Left ventricle myocardium inferior (tissue), 1 donor: Measurements from ENCODE around the gene SPCS1. TPM values are rescaled to one million over a fixed set of nuclear protein-coding genes. Genes with fewer than 3 reads are reported as not detected.
"Not testable (repeated sequence)": the region's sequence is repeated elsewhere in the genome, so short reads cannot be mapped to it uniquely, and the experiment has no call there.

ENCODE experiments used
- DNase-seq: peaks from one replicate; pipeline ENCODE4 v3.0.0-alpha.2; 2020
- H3K27ac ChIP-seq: fragments of 200-600 bp; replicated peaks from 2 replicates; pipeline ENCODE4 v1.8.0; 2021
- H3K27me3 ChIP-seq: fragments of 200-600 bp; 2 replicates; pipeline ENCODE4 v1.8.0; 2021; ENCODE audit warnings: low read depth
- H3K36me3 ChIP-seq: fragments of 200-600 bp; 2 replicates; pipeline ENCODE4 v1.8.0; 2021
- H3K4me1 ChIP-seq: fragments of 200-600 bp; 2 replicates; pipeline ENCODE4 v1.8.0; 2021
- H3K4me3 ChIP-seq: fragments of 200-600 bp; 2 replicates; pipeline ENCODE4 v1.8.0; 2021; ENCODE audit warnings: mild to moderate bottlenecking, moderate library complexity
- H3K9me3 ChIP-seq: fragments of 200-600 bp; replicated peaks from 2 replicates; pipeline ENCODE4 v1.8.0; 2021
- CTCF ChIP-seq: fragments of 200-600 bp; IDR thresholded peaks from 2 replicates; pipeline ENCODE4 v1.8.0; 2021; ENCODE audit warnings: antibody characterized with exemption, mild to moderate bottlenecking, borderline replicate concordance
- intact Hi-C: fragments of 100-400 bp; cut with micrococcal nuclease; formaldehyde crosslinking; loops from one replicate; pipeline ENCODE4 v1.11.0; 2022
- total RNA-seq: library from RNA; stranded (reverse); fragmentation: NEBNext Ultra II Directional; extraction: Animal tissue kit (Norgen Biotek cat#: 25700); gene quantifications from one replicate; pipeline ENCODE4 v1.2.1, GENCODE V29; 2021
- donor health status: DM: no; HTN: yes; CAD: no; lungs with severe emphysema.

The SPCS1 gene
- total RNA-seq, 1 donor from 2014 or later = 85.8 TPM

DNA sequence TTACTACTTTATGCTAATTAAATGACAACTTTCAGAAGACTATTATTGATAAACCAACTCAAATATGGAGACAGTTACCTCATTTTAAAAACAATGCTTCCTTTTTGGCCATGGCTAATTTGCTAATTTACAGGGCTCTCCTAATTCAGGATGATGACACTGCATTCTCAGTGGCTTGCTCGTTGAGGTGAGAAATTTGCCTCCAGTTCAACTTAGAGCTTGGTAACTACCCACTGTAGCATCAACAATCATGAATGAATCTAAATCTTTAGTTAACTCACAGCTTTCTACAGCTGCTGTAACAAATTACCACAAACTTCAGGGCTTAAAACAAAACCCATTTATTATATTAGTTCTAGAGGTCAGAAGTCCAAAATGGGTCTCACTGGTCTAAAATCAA is 34.2 kb upstream of the SPCS1 start:
- Histone ChIP-seq H3K4me1 (peaks cover 19% of the 10 kb centered on the region), H3K9me3 (no peaks in the 10 kb centered on the region), H3K27ac (peak overlapping the region; percentile 56), H3K36me3 (peaks cover 72% of the 10 kb centered on the region), H3K27me3 (no peaks in the 10 kb centered on the region), H3K4me3 (no peak overlapping the region)
- intact Hi-C loops = no loop called here
- no peak for DNase-seq
- no peak for TF ChIP-seq CTCF

DNA sequence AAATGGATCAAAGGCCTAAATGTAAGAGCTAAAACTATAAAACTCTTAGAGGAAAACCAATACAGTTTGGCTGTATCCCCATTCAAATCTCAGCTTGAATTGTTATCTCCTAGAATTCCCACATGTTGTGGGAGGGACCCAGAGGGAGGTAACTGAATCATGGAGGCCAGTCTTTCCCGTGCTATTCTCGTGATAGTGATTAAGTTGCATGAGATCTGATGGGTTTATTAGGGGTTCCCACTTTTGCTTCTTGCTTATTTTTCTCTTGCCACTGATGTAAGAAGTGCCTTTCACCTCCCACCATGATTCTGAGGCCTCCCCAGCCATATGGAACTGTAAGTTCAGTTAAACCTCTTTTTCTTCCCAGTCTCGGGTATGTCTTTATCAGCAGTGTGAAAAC is 29.7 kb upstream of the SPCS1 start:
- H3K4me3 ChIP-seq, intact Hi-C loops, DNase-seq, H3K27me3 ChIP-seq, H3K9me3 ChIP-seq, H3K27ac ChIP-seq: not testable (repeated sequence)
- Histone ChIP-seq H3K36me3 (peaks cover 89% of the 10 kb centered on the region), H3K4me1 (peaks cover 30% of the 10 kb centered on the region)

DNA sequence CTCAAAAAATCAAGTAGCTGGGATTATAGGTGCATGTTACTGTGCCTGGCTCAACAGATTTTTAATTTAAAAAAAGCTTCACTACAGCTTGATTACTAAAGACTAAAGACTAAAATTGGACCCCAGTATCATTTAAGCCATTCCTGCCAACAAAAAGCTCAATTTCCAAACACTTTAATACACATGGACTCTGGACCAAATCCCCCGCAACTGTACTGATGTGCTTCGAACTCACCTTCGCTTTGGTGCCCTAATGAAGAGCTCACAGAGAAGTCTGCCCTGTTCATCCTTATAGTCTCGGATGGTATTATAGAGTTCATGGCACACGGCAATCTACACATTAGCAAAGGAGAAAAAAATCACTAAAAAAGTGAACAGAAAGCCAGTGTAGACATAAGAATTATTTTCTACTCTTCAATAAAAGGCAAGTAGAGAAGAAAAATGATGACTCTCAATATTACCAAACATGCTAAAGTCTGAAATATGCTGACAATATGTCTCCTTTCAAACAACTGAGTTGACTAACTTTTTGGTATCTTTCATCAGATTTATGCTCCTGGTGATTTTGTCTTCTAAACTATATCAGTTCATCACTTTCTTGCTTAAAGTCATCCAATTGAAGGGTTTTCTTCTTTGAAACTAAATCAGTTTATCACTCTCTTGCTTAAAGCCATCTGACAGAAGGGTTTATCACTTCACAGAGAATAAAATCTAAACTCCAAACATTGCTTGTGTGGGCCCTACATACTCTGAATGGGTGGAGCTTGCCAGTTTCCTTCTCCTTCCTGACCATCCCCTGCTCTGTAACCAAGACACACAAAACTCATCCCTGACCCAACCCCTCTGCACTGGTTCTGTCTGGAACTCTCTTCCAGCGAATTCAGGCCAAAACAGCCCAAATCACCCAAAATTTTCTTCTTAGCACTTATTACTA is 27.4 kb upstream of the SPCS1 start:
- H3K27ac ChIP-seq = no peak overlapping the region
- peaks cover 47% of the 10 kb centered on the region for H3K4me1 ChIP-seq
- intact Hi-C loops = no loop called here
- no peak overlapping the region for H3K4me3 ChIP-seq
- no peak for DNase-seq
- no peaks in the 10 kb centered on the region for H3K27me3 ChIP-seq
- no peaks in the 10 kb centered on the region for H3K9me3 ChIP-seq
- peaks cover 67% of the 10 kb centered on the region for H3K36me3 ChIP-seq
- no peak for TF ChIP-seq CTCF

DNA sequence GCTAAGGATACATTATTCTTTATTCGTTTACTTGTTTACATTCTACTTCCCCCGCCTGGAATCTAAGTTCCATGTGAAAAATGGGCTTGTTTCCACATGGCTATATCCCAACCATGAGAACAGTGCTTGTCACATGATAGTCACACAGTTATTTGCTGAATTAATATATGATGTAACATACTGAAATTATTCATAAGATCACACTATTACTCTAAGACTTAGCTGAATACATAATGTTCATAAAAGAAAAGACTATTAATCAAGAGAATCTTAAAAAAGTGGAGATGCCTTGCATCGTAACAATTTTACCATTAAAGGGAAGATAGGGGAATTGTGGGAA is 26.7 kb upstream of the SPCS1 start:
- Histone ChIP-seq H3K9me3 (no peaks in the 10 kb centered on the region), H3K4me3 (no peak overlapping the region), H3K27ac (no peak overlapping the region), H3K27me3 (no peaks in the 10 kb centered on the region), H3K4me1 (peaks cover 53% of the 10 kb centered on the region), H3K36me3 (peaks cover 63% of the 10 kb centered on the region)
- TF ChIP-seq CTCF = no peak
- intact Hi-C loops = no loop called here
- no peak for DNase-seq

DNA sequence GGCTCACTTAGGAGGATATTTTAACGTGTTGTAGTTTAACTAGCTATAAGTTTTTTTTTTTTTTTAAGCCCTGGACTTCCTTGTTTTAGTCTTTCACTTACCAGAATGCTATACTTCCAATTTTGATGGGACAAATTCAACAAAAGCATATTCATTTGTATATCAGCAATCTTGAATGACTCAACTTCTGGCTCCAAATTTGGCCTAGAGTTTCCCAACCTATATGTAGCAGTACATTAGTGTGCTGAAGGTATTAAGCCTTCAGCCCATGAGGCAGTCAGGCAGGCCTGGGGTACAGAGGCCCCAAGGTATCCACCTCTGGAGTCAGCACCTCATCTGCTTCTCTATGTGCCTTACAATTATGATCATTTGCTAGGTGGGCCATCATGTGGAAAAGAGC is 26.1 kb upstream of the SPCS1 start:
- no peak for DNase-seq
- intact Hi-C loops = no loop called here
- H3K27ac ChIP-seq = no peak overlapping the region
- H3K4me1 ChIP-seq = peaks cover 60% of the 10 kb centered on the region
- H3K9me3 ChIP-seq = no peaks in the 10 kb centered on the region
- H3K27me3 ChIP-seq = no peaks in the 10 kb centered on the region
- no peak for TF ChIP-seq CTCF
- H3K4me3 ChIP-seq = no peak overlapping the region
- peaks cover 56% of the 10 kb centered on the region for H3K36me3 ChIP-seq

DNA sequence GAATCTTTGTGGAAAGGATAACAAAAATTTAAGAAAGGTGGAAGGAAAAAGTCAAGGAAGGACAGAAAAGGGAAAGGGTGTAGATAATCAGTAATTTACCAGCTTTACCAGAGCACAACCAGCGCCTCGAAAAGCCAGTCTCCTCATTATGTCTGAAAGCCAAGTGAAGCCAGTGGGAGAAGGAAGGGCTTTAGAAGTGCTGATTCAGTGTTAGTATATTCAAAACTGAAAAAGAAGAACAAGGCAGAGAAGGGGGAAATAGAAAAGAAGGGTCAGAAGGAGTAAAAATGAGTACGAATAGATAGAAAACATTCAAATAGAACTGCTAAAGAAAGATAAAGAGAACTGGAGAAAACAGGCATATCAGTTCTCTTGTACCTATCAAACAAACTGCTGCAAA is 24.3 kb upstream of the SPCS1 start:
- peaks cover 72% of the 10 kb centered on the region for H3K4me1 ChIP-seq
- peak overlapping the region; percentile 99 for H3K27ac ChIP-seq
- intact Hi-C loops = no loop called here
- DNase-seq = no peak
- H3K9me3 ChIP-seq = no peaks in the 10 kb centered on the region
- H3K4me3 ChIP-seq = no peak overlapping the region
- no peak for TF ChIP-seq CTCF
- H3K27me3 ChIP-seq = no peaks in the 10 kb centered on the region
- H3K36me3 ChIP-seq = peaks cover 42% of the 10 kb centered on the region
